Heart left ventricle (tissue), 16 donors: ENCODE results near the gene IRS2. TPM values are rescaled to one million over a fixed set of nuclear protein-coding genes. Genes with fewer than 3 reads are reported as not detected.

ENCODE experiments used
- ATAC-seq, 4 donors: fragments of 200-7000 bp; cut with Tn5 transposase; one replicate each; pipeline ENCODE4 v1.9.1; 2020 to 2022; ENCODE audit warnings: moderate library complexity in 4 of 4, mild to moderate bottlenecking in 3 of 4, moderate number of reproducible peaks in 1 of 4
- DNase-seq, 5 donors: peaks; one replicate each; pipeline ENCODE4 v3.0.0-alpha.2; 2020
- H3K27ac ChIP-seq, 12 donors: fragments of 200-600 bp; sonication (generic) in 4 of 12; one replicate each; pipeline versions ENCODE4 v1.5.0 to v1.8.0; 2016 to 2022; ENCODE audit warnings: mild to moderate bottlenecking in 2 of 12
- H3K27me3 ChIP-seq, 9 donors: fragments of 200-600 bp; sonication (generic) in 2 of 9; one replicate each; pipeline versions ENCODE4 v1.5.1 to v1.8.0; 2016 to 2022; ENCODE audit warnings: mild to moderate bottlenecking in 3 of 9
- H3K36me3 ChIP-seq, 9 donors: fragments of 200-600 bp; sonication (generic) in 2 of 9; one replicate each; pipeline versions ENCODE4 v1.5.0 to v1.8.0; 2018 to 2022; ENCODE audit warnings: mild to moderate bottlenecking in 2 of 9
- H3K4me1 ChIP-seq, 12 donors: fragments of 200-600 bp; sonication (generic) in 4 of 12; one replicate each; pipeline versions ENCODE4 v1.5.0 to v1.8.0; 2016 to 2022; ENCODE audit warnings: mild to moderate bottlenecking in 3 of 12
- H3K4me3 ChIP-seq, 12 donors: fragments of 200-600 bp; sonication (generic) in 4 of 12; one replicate each; pipeline versions ENCODE4 v1.5.0 to v1.8.0; 2017 to 2022; ENCODE audit warnings: mild to moderate bottlenecking in 9 of 12, moderate library complexity in 4 of 12
- H3K9me3 ChIP-seq, 12 donors: fragments of 200-600 bp; sonication (generic) in 4 of 12; one replicate each; pipeline versions ENCODE4 v1.5.0 to v1.8.0; 2016 to 2022; ENCODE audit warnings: mild to moderate bottlenecking in 1 of 12
- POLR2A ChIP-seq, 2 donors: fragments of 450-650 bp; IDR thresholded peaks; one replicate each; pipeline ENCODE4 v1.6.1; 2017; ENCODE audit warnings: antibody characterized with exemption in 2 of 2, mild to moderate bottlenecking in 2 of 2, moderate library complexity in 2 of 2
- WGBS, 4 donors: extraction: QIAGEN DNeasy Blood & Tissue Kit in 2 of 4; methylation state at CpG; one replicate each; pipeline versions ENCODE4 v1.1.5 to v1.1.7; 2013 to 2018; 5-methylcytosine and 5-hydroxymethylcytosine counted together
- intact Hi-C, 10 donors: fragments of 100-400 bp; cut with DNase I; formaldehyde crosslinking; loops; one replicate each; pipeline versions ENCODE4 v1.11.1 to v1.14.2; 2022
- polyA plus RNA-seq, 2 donors: library from polyadenylated mRNA; stranded (reverse); fragments of 200-250 nt; gene quantifications; one replicate each; pipeline ENCODE4 v1.2.3, GENCODE V29; 2013
- total RNA-seq, 9 donors: library from RNA; depleted of rRNA in 2 of 9; stranded (reverse); fragments of >200 nt in 2 of 9; fragmentation: NEBNext Ultra II Directional in 3 of 9; extraction: Animal tissue kit (Norgen Biotek cat#: 25700) in 3 of 9; gene quantifications; one replicate each; pipeline versions ENCODE4 v1.1.0 to v1.2.4, GENCODE V29; 2016 to 2023
- TF ChIP-seq, protein P1 (sequence below), 12 donors: fragments of 200-600 bp; sonication (generic) in 4 of 12; IDR thresholded peaks; one replicate each; pipeline versions ENCODE4 v1.5.0 to v1.8.0; 2018 to 2022; ENCODE audit warnings: antibody characterized with exemption in 12 of 12, mild to moderate bottlenecking in 5 of 12
- donor health status: ischemic (EF 13 %, LVEDD 7.1; RV severe dilation, severe dysfunction).
- donor health status: healthy with polysubstance abuse.
- donor health status: DM: no; HTN: yes; CAD: no.
- donor health status: DM: no; HTN: no; CAD: no.
- donor health status: ischemic (EF 25% LVEDD 6.9; RV normal size, moderate dysfunction).
- donor health status: ischemic (EF 25% LVEDD 5.7; RV mildly dilated, moderate dysfunction).
- donor health status: healthy.
- donor health status: DM: yes; HTN: yes; CAD: no.
- donor health status: ischemic (EF 35%, LVEDD 5.7; RV mildly dilated, moderate dysfunction).
- donor health status: nonischemic (EF 11% LVEDD 7.7; RV severe dilation, severe dysfunction).
- donor health status: DM: yes; HTN: yes; CAD: no.
- donor health status: PGD.
- donor health status: ischemic (EF 29% LVEDD 5.4; RV normal size, mild dysfunction).
- donor health status: nonischemic (EF 23%, LVEDD 6.1; RV moderate dilation, normal function).

The IRS2 gene
- total and polyA plus RNA-seq, 11 donors = 3.4 to 54.9 (median 14.4) TPM

DNA sequence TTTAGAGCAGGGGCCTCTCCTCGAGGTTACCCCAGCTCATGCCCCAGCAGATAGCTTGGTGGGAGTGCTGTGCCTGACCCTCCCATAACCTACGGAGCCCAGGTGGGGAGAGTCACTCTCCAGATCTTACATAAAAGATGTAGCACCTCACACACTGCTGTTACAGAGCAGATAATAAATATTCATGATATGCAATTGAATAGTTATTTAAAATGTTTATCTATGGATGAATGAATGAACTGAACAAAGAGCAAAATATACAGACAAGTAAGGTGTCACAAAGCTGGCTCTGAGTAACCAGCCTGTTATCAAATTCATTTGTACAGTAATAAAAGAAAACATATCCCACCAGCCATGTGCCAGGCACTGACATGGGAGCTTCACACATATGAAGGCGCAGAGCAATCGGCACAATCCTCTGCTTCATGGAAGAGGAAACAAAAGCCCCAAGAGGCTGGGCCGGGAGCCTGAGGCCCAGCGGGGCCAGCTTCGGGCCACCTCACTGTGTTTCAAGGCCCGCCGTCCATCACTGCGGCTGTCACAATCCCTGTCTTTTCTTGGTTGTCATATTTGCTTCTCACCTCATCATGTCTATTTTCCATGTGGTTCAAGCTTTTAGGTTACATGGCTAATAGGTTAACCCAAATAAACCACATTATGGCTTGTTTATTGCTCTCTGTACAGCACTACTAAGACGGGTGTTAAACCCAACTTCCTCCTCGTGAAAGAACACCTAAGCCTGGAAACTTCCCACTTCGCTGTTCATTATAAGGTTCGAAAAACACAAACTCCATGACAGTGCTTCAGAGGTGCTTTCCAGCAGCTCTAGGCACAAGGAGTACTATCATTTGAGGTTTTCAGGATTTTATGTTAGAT is 78.4 kb downstream of the IRS2 start:
- no peak overlapping the region for H3K4me3 ChIP-seq
- intact Hi-C loops = no loop called here
- no peak for ATAC-seq
- no peak for TF ChIP-seq POLR2A (IDR thresholded peaks at IDR 0.05)
- TF ChIP-seq, protein P1, sequence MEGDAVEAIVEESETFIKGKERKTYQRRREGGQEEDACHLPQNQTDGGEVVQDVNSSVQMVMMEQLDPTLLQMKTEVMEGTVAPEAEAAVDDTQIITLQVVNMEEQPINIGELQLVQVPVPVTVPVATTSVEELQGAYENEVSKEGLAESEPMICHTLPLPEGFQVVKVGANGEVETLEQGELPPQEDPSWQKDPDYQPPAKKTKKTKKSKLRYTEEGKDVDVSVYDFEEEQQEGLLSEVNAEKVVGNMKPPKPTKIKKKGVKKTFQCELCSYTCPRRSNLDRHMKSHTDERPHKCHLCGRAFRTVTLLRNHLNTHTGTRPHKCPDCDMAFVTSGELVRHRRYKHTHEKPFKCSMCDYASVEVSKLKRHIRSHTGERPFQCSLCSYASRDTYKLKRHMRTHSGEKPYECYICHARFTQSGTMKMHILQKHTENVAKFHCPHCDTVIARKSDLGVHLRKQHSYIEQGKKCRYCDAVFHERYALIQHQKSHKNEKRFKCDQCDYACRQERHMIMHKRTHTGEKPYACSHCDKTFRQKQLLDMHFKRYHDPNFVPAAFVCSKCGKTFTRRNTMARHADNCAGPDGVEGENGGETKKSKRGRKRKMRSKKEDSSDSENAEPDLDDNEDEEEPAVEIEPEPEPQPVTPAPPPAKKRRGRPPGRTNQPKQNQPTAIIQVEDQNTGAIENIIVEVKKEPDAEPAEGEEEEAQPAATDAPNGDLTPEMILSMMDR (IDR thresholded peaks at IDR 0.05) = no peak
- H3K27me3 ChIP-seq = peaks cover 0 to under 1% (median 0%) of the 10 kb centered on the region in 9 donors
- H3K36me3 ChIP-seq = no peaks in the 10 kb centered on the region
- H3K9me3 ChIP-seq = no peaks in the 10 kb centered on the region
- no peak for DNase-seq
- H3K4me1 ChIP-seq = peaks cover 0 to 17% (median 0%) of the 10 kb centered on the region in 12 donors
- WGBS, 4 donors = 80 to 90% (median 87%) methylated on average over 13 to 14 of the region's 14 CpGs
- H3K27ac ChIP-seq = no peak overlapping the region

DNA sequence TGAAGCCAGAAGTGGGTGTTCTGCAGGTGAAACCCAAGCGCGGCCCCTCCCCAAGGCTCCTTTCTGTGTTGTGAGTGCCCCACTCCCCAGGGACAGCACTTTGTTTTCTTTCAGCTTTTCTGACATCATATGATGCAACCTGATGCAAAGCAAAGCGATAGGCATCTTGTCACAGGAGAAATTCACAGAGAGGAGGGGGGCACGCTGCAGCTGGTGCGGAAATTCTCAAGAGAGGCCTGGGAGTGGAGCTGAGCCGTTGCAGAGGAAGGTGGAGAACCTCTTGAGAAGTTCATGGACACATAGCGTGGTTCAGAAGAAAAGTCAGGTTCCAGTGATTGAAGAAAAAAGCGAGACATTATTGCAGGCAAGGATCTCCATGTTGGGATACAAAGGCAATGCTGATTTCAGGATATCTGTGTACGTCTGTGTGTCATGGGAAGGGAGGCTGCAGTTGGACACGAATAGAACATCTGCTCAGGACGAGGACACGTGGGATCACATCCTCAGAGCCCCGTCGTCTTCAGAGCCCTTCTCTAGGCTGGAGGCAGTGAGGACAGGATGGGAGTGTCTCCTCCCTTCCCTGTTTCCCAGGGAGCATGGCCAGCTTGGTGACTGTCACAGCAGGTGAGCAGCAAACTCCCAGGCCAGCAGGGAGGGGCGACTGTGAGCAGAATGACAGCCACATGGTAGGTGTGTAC is 79.2 kb downstream of the IRS2 start:
- no peak for ATAC-seq
- H3K4me3 ChIP-seq = no peak overlapping the region
- no peak for DNase-seq
- 73 to 80% (median 75%) methylated on average over 15 of the region's 15 CpGs for WGBS, 4 donors
- H3K4me1 ChIP-seq = peaks cover 0 to 17% (median 0%) of the 10 kb centered on the region in 12 donors
- H3K9me3 ChIP-seq = no peaks in the 10 kb centered on the region
- no peaks in the 10 kb centered on the region for H3K36me3 ChIP-seq
- no peak overlapping the region for H3K27ac ChIP-seq
- H3K27me3 ChIP-seq = no peaks in the 10 kb centered on the region
- intact Hi-C loops = no loop called here
- no peak for TF ChIP-seq POLR2A (IDR thresholded peaks at IDR 0.05)
- TF ChIP-seq, protein P1 (IDR thresholded peaks at IDR 0.05) = no peak

DNA sequence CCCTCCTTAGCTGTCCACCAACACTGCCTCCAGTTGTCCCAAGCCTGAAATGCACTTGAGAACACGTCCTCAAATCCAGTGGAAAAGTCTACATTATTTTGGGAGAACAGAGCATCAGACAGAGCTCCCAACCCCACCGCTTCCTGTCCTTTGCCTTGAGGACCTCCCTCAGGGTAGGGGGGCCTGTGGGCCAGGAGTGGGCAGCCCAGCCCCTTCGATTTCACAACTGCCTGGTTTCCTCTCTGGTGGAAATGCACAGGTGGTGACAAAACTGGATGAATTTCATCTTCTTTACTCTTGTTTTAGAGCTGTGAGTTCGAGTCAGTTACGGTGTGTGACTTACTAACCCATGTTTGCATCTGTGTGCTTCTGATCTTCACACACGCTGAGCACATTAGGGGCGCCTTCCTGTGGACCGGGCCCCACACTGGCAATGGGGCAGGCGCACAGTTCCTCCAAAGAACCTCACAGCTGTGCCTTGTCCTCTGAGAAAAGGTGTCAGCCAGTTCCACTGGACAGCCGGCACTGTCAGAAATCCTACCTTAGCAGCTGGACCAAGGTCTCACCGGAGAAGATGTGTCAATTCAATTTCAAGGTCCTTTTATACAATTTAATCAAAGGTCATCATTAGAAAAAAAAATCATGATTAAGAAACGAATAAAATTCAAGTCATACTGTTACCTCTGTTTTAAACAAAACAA is 80.2 kb downstream of the IRS2 start:
- Histone ChIP-seq H3K27ac (no peak overlapping the region), H3K27me3 (no peaks in the 10 kb centered on the region), H3K9me3 (no peaks in the 10 kb centered on the region), H3K4me1 (peaks cover 0 to 17% (median 0%) of the 10 kb centered on the region in 12 donors), H3K4me3 (no peak overlapping the region), H3K36me3 (no peaks in the 10 kb centered on the region)
- ATAC-seq = no peak
- DNase-seq = no peak
- intact Hi-C loops = no loop called here
- WGBS, 4 donors = 90 to 94% (median 92%) methylated on average over 12 of the region's 12 CpGs
- TF ChIP-seq POLR2A (IDR thresholded peaks at IDR 0.05) = no peak
- TF ChIP-seq, protein P1 (IDR thresholded peaks at IDR 0.05) = no peak
